Kidney tubule cell (primary cell): Measurements from ENCODE around the gene HDLBP.

ENCODE experiments used
- DNase-seq: peaks from one replicate; pipeline ENCODE4 v3.0.0-alpha.2; 2018; ENCODE audit warnings: low spot score

HDLBP gene

GRCh38 chr2:241275910-241276309 is 39.6 kb downstream of the HDLBP start:
- DNase-seq, result no peak

GRCh38 chr2:241275504-241275903 is 40.0 kb downstream of the HDLBP start:
- DNase-seq, result no peak

DNA sequence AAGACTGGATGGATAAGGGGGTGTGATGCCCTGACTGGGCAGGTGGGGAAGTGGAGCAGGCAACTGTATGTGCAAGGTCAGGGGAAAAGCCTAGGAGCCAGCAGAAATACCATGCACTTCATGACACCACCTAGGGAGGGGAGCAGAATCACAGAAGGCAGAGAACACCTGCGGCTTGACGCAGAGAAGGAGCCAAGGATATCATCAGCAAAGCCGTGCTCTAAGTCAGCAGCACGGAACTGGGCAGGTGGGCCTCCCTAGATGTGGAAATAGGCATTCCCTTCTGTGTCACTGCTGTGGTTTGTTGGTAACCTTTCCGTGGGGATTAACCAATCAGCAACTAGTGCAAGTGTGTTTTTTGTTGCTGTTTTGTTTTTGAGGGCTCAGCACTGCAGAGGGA is 41.3 kb downstream of the HDLBP start:
- DNase-seq, result no peak

- no peak for DNase-seq
These were observed 42.1 kb downstream of the HDLBP start for GRCh38 chr2:241273210-241274020.

GRCh38 chr2:241272303-241273209 is 42.9 kb downstream of the HDLBP start:
- DNase-seq, result peak; percentile 50

DNA sequence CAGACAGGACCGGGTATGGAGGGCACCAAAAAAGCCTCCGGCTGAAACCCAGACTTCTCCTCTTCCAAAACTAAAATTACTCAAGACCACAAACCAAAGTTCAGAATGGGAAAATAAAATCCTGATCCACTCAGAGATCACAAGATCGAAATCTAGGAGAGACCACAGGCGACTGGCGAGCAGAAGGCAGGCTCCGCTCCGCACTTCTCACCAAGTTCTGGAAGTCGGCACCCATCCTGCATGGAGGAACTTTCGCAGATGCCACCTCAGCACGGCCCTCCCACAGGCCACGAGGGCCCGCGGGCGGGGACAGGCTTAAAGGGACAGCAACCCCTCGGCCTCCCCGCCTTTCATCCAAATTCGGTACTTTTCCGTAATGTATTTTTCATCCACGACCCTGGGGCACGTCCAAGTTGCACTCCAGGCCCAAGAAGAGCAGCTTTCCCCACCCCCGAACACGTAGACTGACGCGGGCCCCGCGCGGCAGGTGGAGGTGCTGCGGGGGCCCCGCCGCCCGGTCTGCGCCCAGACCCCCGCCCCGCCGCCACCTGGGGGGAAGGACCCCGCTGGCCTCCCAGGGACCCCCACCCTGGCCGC is 43.7 kb downstream of the HDLBP start:
- DNase-seq, result peak; percentile 78

DNA sequence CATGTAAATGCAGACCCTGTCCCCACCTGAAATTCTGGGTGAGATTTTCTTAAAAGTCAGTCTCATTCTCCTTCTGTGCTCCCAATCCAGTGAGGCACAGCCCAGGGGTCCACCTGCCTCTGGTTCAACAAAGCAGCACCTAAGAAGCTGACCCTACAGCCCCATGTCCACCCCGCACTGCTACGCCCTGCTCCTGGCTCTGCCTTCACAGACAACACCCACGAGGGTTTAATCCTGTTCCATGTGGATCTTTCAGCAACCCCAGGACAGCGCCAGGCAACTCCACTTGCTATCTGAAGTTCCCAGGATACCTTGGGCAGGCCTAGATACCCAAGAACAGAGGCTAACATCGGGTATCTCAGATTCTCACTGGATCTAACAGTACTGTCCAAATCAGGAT is 44.9 kb downstream of the HDLBP start:
- DNase-seq, result no peak

GRCh38 chr2:241269707-241270520 is 45.6 kb downstream of the HDLBP start:
- no peak for DNase-seq

- DNase-seq, result peak; percentile 65
These were observed 46.6 kb downstream of the HDLBP start for GRCh38 chr2:241268716-241269445.

GRCh38 chr2:241268306-241268705 is 47.2 kb downstream of the HDLBP start:
- DNase-seq, result no peak

DNA sequence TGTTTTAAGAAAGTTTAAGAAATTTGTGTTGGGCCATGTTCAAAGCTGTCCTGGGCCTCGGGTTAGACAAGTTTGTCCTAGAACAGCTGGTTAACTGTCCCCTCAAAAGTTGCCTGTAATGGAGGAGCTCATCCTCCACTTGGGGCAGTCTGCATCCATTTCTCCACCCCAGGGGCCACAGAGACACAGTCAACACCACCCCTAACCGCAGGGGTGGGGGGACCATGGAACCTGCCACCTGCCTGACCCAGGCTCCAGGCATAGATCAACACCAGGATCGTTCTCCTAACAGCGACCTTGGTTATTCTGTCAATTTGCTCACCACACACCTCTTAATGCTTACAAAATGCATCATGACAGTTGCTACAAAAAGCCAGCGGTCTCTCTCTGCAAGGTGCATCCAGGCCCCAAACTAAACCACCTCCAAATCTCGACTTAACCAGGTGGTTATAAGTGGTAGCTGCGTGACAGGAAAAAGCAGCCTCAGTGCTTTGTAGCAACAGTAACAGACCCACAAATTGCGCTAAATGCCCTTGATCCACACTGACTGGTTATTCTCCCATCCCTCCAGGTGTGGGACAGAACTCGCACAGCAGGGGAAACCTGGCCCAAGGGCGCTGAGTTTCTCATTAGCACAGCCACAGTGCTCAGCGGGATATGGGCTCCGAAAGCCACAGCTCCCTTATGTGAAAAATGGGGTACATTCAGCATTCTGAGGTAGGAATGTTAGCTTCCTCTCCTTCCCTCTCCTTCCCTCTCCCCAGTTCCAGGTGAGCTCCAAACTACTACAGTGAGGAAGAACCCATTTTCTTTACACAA is 48.0 kb downstream of the HDLBP start:
- no peak for DNase-seq

- DNase-seq, result no peak
These were observed 50.0 kb downstream of the HDLBP start for GRCh38 chr2:241265506-241265905.

DNA sequence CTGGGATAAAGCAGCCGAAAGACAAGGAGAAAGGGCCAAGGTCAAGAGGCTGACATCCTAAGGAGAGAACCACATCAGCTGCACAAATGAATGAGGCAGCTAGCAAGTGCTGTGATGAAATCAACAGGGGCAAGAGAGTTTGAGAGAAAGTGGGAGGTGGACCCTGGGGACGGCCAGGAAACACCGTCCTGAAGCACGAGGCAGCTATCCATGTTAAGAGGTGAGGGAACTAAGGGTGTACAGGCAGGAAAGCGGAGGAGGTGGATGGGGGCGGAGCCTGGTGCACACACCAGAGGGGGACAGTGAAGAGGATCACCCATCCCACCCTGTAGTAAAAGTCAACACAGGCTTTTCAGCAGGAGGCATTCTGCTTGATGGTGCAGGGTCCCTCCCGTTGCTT is 52.4 kb downstream of the HDLBP start:
- DNase-seq, result no peak

- no peak for DNase-seq
These were observed 53.8 kb downstream of the HDLBP start for GRCh38 chr2:241261628-241262027.

DNA sequence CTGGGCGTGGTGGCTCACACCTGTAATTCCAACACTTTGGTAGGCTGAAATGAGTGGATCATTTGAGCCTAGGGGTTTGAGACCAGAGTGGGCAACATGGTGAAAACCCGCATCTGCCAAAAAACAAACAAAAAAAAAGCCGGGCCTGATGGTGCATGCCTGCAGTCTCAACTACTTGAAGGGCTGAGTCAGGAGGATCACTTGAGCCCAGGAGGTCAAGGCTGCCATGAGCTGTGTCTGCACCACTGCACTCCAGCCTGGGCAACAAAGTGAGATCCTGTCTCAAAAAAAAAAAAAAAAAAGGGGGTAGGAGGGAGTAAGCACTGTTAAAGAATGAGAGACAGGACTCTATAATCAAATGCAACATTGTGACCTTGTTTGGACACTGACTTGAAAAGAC is 54.6 kb downstream of the HDLBP start:
- DNase-seq, result no peak

DNA sequence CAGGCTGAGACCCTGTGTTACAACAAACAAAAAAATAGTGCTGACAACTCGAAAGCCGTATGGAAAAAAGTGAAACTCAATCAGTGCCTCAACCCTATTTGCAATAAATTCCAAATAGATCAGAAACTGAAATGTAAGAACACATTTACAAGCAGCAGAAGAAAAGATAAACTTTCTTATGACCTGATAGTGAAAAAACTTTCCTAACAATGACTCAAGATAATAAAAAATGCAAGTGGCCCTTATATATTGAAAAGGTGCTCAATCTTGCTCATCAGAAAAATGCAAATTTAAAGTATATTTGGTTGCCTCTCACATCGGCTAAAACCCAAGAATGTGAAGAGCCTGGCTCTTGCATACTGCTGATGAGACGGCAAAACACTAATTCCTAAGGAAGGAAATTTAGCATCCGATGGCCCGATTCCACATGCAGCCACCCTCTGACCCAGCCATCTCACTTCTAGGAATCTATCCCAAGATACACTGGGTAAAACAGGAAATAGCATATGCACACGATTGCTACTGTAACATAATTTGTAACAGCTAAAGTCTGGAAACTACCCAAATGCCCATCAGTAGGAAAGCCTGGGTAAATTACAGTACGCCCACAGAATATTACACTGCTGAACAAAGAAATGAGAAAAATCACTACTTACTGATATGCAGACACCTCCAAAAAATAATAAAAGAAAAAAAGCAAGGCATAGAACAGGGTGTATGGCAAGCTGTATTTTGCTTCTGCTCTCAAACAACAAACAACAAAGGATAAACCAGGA is 56.8 kb downstream of the HDLBP start:
- DNase-seq, result no peak

GRCh38 chr2:241257419-241258032 is 57.9 kb downstream of the HDLBP start:
- DNase-seq, result no peak

- no peak for DNase-seq
These were observed 59.3 kb downstream of the HDLBP start for GRCh38 chr2:241256168-241256545.

- no peak for DNase-seq
These were observed 59.8 kb downstream of the HDLBP start for GRCh38 chr2:241255542-241256167.
